GOT3 (cell line): Measurements from ENCODE around the gene CTRB2.
"Not testable (repeated sequence)": the region's sequence is repeated elsewhere in the genome, so short reads cannot be mapped to it uniquely, and the experiment has no call there.

Experiments used
- DNase-seq: peaks from one replicate; lab custom pipeline; 2025; ENCODE audit warnings: mixed read lengths; lab: John Stamatoyannopoulos, UW

CTRB2 gene

DNA sequence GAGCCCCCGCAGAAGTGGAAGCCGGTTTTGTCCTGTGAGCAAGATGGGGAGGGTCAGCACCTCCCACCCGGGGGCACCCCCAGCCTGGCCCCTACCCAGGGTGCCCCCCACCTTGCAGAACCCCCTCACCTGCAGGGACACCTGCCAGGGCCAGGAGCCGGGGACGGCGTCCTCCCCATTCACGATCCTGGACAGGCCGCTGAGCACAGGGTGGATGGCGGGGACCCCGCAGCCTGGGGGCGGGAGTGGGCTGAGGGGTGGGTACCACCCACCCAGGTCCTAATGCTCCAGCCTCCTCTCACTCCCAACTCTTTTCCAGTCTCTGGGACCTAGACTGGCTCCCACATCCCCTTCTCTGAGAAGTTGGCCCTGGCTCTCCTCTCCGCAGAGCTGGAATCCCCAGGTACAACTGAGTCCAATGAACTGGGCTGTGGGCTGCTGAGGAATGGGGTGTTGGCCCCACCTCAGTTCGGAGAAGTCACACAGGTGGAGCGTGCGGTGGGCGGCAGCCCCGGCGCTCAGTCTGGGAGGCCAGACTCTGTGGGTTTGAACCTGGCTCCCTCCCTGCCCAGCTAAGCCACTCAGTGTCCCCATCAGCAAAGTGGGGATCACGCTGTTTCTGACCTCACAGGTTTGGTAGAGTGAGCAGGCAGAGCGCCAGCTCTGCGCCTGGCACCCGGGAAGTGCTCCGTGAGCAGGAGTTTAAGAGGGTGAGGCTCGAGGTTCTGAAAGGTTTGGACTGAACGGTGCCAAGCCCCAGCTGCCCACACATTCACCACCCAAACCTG lies 806 bp downstream of the CTRB2 start:
- not testable (repeated sequence) for DNase-seq

DNA sequence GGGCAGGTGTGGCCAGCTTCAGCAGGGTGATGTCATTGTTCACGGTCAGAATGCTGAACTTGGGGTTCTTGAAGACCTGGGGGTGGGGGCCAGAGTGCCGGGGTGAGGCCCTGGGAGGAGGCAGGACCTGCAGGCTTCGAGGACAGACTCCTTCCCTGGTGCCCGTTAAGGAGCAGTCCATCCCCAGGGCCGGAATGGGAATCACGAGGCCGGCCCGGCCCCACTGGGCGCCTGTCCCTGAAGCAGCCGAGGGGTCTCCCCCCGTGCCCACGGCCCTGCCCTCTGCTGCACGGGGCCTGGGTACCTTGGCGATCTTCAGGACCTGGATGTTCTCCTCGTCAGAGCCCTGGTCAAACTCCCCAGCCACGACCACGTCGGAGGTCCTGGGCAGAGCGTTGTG lies 1.5 kb downstream of the CTRB2 start:
- DNase-seq, result not testable (repeated sequence)

- not testable (repeated sequence) for DNase-seq
Observed at GRCh38 chr16:75204905-75205304, 2.1 kb downstream of the CTRB2 start.

GRCh38 chr16:75204410-75204758 lies 2.6 kb downstream of the CTRB2 start:
- no peak for DNase-seq

GRCh38 chr16:75203667-75204409 lies 3.1 kb downstream of the CTRB2 start:
- no peak for DNase-seq

- no peak for DNase-seq
Observed at GRCh38 chr16:75203096-75203495, 3.9 kb downstream of the CTRB2 start.

DNA sequence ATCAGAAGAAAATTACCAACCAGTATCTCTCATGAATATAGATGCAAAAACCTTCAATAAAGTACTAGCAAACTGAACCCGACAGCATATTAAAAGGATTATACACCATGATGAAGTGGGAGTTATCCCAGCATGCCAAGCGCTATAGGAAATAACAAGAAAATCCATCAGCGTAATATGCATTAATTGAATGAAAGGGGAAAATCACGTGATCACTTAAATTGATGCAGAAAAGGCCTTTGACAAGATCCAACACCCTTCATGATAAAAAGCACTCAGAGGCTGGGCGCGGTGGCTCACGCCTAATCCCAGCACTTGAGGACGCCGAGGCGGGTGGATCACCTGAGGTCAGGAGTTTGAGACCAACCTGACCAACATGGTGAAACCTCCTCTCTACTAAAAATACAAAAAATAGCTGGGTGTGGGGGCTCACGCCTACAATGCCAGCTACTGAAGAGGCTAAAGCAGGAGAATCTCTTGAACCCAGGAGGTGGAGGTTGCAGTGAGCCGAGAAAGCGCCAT lies 4.8 kb downstream of the CTRB2 start:
- DNase-seq, result no peak

DNA sequence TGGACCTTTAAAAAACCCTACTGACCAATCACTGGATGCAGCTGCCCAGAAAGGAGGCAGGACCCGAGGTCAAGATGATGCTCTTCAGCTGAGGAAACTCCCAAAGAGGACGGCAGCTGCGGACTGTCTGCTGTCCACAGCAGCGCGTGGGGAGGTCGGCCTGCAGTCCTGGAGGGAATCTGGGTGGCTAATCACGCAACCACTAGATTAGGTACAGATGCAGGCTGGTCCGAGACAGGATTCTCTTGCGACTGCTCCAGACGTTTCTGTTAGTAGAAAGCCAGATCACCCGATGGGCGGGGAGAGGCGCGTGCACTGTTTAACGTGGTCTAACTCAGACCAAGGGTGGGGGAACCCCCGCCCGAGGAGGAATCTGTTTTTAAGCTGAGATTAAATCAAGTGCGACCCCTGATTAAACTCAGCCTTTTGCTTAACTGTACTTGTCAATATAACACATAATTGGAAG lies 8.8 kb downstream of the CTRB2 start:
- no peak for DNase-seq

DNA sequence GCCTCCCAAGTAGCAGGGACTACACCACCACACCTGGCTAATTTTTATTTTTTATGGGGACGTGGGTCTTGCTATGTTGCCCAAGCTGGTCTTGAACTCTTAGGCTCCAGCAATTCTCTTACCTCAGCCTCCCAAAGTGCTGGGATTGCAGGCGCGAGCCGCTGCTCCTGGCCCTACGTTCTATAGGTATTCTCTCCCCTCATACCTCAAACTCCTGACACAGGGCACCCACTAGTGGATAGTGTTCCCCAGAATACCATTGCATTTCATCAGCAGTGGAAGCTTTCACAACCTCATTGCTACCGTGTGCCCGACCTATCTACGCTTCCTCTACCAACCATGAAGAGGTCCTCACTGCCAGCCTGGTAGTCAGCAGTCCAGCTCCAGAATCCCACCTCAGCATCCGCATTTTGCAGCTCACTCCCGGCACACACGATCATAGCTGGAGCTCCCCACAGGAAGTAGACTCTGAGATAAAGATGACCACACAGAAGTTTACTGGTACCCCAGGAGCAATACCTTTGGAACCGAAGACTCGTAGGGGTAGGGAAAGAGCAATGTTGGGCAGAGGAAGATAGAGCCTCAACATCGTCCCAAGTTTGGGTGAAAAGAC lies 9.3 kb downstream of the CTRB2 start:
- DNase-seq, result no peak

GRCh38 chr16:75196836-75197235 lies 10.1 kb downstream of the CTRB2 start:
- no peak for DNase-seq

GRCh38 chr16:75195811-75196790 lies 10.9 kb downstream of the CTRB2 start:
- no peak for DNase-seq

DNA sequence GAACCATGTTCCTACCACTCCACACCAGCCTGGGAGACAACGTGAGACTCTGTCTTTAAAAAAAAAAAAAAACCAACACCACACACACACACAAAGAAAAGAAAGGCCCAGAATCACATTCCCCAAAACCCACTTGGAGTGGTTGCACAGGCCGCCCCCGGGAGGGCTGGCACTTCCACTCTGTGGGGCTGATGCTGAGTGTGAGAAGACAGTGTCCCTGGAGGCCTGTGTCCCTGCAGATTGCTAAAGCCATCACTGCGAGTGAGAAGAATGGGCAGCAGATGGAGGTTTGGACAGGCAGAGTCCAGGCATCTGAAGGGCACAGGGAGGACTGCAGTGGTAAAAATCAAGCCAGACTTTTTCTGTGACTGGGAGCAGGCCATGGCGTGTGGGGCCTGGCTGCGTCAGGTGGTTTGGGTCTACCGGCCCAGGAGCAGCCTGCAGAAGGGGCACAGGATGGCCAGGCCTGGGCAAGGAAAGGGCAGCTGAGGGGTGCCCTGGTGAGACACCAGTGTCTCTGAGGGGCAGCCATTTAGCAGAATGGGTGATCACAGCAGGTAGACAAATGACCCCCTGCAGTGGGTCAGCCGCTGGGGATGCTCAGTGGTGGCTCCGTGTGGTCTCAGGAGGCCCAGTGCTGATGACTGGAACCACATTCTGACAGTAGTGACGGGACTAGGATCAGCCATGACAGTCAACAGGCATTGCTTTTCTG lies 13.1 kb downstream of the CTRB2 start:
- no peak for DNase-seq

DNA sequence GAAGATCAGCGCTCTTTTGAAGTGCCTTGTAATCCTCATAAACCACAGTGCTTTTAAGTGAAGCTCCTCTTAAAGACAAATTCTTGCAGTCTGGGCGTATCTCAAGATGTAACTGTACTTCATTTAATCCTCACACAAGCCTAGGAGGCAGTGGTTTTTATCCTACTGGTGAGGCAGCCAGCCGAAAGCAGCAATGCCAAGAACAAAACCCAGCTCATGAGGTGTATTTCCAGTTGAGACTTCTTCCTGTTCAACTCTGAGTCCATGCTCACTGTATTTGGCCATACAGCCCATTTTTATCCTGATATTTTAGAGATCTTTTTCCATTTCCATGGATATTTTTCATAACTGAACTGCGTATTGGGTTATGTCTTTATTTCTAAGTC lies 13.7 kb downstream of the CTRB2 start:
- DNase-seq, result no peak

DNA sequence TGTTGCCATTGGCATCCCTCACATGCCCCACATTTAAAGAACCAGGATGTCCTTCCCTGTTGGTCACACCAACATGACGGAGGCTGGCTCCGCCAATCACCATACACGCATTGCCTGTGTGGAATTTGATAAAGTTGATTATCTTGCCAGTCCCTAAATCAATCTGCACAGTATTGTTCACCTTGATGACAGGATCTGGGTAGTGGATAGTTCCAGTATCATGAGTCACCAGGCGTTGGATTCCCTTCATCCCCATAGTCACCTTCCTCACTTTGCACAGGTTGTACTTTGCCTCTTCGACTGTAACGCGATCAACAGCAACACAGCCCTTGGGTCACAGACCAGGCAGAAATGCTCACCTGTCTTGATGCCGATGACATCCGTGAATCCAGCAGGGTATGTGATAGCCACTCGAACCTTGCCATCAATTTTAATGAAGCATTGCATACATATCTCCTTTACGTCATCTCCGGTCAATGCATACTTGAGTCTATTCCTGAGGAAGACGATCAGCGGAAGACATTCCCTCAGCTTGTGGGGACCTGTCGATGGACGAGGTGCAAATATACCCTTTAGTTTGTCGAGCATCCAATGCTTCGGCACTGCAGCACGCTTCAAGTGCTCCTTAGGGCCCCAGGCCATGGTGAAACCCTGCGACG lies 14.2 kb downstream of the CTRB2 start:
- DNase-seq, result no peak

GRCh38 chr16:75189638-75190245 lies 17.2 kb downstream of the CTRB2 start:
- no peak for DNase-seq

DNA sequence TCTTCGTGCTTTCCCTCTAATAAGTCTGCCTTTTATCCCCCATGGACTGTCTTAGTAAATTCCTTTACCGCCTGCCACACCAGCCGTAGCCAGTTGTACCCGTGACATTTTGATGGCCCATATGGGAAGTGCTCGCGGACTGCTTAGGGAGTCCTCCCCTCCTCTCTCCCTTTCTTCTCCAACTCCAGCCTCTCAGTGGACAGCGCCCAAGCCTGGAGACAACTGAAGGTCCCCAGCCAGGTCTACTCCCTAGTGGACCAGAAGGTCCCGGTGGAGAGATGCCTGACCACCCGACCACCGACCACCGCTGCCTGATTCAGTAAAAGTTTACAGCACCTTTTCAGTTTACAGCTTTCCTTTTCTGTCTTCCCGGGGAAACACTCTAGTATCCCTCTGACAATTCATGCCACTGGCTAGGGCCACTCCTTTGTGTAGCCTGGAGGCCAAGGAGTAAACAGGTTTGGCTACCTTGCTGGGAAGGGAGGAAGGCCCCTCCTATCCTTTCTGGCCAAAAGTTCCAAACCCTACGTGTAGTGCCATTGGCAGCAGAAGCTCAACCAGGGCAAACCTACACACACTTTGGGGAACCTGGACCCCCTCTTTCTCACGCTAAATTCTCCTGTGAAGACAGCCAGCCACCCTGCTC lies 18.0 kb downstream of the CTRB2 start:
- no peak for DNase-seq

- DNase-seq, result no peak
Observed at GRCh38 chr16:75181630-75182029, 25.3 kb downstream of the CTRB2 start.

- no peak for DNase-seq
Observed at GRCh38 chr16:75179208-75179607, 27.8 kb downstream of the CTRB2 start.

DNA sequence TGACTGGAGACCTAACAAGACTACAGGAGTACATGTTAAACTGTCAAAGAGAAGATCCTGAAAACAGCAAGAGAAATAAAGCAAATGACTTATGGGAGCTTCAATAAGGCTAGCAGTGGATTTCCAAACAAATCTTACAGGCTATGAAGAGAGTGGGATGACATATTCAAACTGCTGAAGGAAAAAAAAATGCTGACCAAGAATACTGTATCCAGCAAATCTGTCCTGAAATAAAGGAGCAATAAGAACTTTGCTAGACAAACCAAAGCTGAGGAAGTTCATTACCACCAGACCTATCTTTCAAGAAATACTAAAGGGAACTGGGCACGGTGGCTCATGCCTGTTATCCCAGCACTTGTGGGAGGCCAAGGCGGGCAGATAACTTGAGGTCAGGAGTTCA lies 30.0 kb downstream of the CTRB2 start:
- DNase-seq, result no peak
